Upper lobe of left lung (tissue), 6 donors: ENCODE measurements around the gene STAT5A. TPM values are rescaled to one million over a fixed set of nuclear protein-coding genes. Genes with fewer than 3 reads are reported as not detected.

ENCODE experiments used
- ATAC-seq, 2 donors: fragments of 200-7000 bp; cut with Tn5 transposase; one replicate each; pipeline ENCODE4 v1.9.1; 2022; ENCODE audit warnings: mild to moderate bottlenecking in 2 of 2, moderate library complexity in 2 of 2; ENCODE audit not compliant: low FRiP score in 2 of 2
- DNase-seq, 2 donors: peaks; one replicate each; pipeline ENCODE4 v3.0.0-alpha.2; 2019 to 2020
- H3K27ac ChIP-seq, 4 donors: fragments of 200-600 bp; sonication (generic); one replicate each; pipeline ENCODE4 v1.5.1; 2016 to 2019
- H3K27me3 ChIP-seq, 4 donors: fragments of 200-600 bp; sonication (generic); one replicate each; pipeline ENCODE4 v1.5.1; 2017 to 2019
- H3K36me3 ChIP-seq, 4 donors: fragments of 200-600 bp; sonication (generic); one replicate each; pipeline ENCODE4 v1.5.1; 2016 to 2019
- H3K4me1 ChIP-seq, 4 donors: fragments of 200-600 bp; sonication (generic); one replicate each; pipeline ENCODE4 v1.5.1; 2018 to 2019
- H3K4me3 ChIP-seq, 4 donors: fragments of 200-600 bp; sonication (generic); one replicate each; pipeline ENCODE4 v1.5.1; 2017 to 2019; ENCODE audit warnings: mild to moderate bottlenecking in 2 of 4, moderate library complexity in 1 of 4
- H3K9me3 ChIP-seq, 4 donors: fragments of 200-600 bp; sonication (generic); one replicate each; pipeline ENCODE4 v1.5.1; 2018 to 2019
- EP300 ChIP-seq, 4 donors: sonication (generic); formaldehyde crosslinking; IDR thresholded peaks; one replicate each; pipeline ENCODE4 v1.5.1; 2017; ENCODE audit warnings: antibody characterized with exemption in 4 of 4, control low read depth in 2 of 4
- POLR2A ChIP-seq, 4 donors: fragments of 450-650 bp; IDR thresholded peaks; one replicate each; pipeline ENCODE4 v1.5.1; 2016 to 2017; ENCODE audit warnings: antibody characterized with exemption in 4 of 4, mild to moderate bottlenecking in 2 of 4
- POLR2AphosphoS5 ChIP-seq, 2 donors: sonication (generic); formaldehyde crosslinking; IDR thresholded peaks; one replicate each; pipeline ENCODE4 v1.5.1; 2017; ENCODE audit warnings: antibody characterized with exemption in 2 of 2
- WGBS, 2 donors: methylation state at CpG; one replicate each; pipeline ENCODE4 v1.1.5; 2017 to 2018; 5-methylcytosine and 5-hydroxymethylcytosine counted together
- total RNA-seq, 6 donors: library from RNA; depleted of rRNA in 4 of 6; stranded (reverse); fragments of >200 nt in 4 of 6; gene quantifications; one replicate each; pipeline versions ENCODE4 v1.1.0 to v1.2.1, GENCODE V29; 2016 to 2021
- TF ChIP-seq, protein P1 (sequence below), 6 experiments: fragments of 450-650 bp in 4 of 6; fragments of 200-600 bp in 2 of 6; sonication (generic) in 2 of 6; IDR thresholded peaks; one replicate each; pipeline ENCODE4 v1.5.1; 2016 to 2019; ENCODE audit warnings: antibody characterized with exemption in 6 of 6
- donor health status: DM: no; HTN: no; CAD: no; lungs with moderate emphysema.
- donor health status: DM: no; HTN: yes; CAD: no; lungs with severe emphysema.

STAT5A gene
- total RNA-seq, 6 donors from 2014 or later, result 33.7 to 119 (median 70.3) TPM

DNA sequence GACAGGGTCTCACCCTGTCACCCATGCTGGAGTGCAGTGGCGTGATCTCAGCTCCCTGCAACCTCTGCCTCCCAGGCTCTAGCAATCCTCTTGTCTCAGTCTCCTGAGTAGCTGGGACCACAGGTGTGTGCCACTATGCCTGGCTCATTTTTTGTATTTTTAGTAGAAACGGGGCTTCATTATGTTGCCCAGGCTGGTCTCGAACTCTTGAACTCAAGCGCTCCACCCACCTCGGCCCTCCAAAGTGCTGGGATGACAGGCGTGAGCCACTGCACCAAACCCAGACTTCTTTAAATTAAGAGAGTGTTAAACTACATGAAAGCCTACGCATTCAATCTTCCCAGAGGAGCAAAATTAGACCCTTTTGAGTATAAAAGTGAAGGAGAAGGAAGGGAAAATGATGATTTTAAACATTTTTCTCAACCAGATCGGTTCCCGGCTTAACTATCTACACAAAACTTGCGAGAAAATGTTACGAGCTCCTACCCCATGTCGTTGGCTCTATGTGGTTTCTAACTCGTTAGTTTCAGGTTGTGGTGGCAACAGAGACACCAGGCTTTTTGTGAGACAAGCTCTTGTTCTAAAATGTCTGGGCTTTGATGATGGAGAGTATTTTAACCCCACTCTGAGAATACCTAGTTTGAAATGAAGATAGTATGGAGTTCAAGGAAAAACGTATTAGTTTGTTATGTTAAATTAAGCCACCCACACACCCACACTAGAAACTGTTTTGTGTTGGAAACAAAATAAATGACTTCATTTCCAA is 38.4 kb upstream of the STAT5A start:
- H3K36me3 ChIP-seq, result no peaks in the 10 kb centered on the region
- no peaks in the 10 kb centered on the region for H3K27me3 ChIP-seq
- WGBS, 2 donors, result 79 to 88% methylated on average over 14 of the region's 14 CpGs
- TF ChIP-seq POLR2A (IDR thresholded peaks at IDR 0.05) (no peak), EP300 (IDR thresholded peaks at IDR 0.05) (no peak), POLR2AphosphoS5 (IDR thresholded peaks at IDR 0.05) (no peak)
- TF ChIP-seq, protein P1, sequence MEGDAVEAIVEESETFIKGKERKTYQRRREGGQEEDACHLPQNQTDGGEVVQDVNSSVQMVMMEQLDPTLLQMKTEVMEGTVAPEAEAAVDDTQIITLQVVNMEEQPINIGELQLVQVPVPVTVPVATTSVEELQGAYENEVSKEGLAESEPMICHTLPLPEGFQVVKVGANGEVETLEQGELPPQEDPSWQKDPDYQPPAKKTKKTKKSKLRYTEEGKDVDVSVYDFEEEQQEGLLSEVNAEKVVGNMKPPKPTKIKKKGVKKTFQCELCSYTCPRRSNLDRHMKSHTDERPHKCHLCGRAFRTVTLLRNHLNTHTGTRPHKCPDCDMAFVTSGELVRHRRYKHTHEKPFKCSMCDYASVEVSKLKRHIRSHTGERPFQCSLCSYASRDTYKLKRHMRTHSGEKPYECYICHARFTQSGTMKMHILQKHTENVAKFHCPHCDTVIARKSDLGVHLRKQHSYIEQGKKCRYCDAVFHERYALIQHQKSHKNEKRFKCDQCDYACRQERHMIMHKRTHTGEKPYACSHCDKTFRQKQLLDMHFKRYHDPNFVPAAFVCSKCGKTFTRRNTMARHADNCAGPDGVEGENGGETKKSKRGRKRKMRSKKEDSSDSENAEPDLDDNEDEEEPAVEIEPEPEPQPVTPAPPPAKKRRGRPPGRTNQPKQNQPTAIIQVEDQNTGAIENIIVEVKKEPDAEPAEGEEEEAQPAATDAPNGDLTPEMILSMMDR (IDR thresholded peaks at IDR 0.05), result no peak
- no peak for DNase-seq
- no peaks in the 10 kb centered on the region for H3K9me3 ChIP-seq
- ATAC-seq, result no peak
- peaks cover 24 to 59% (median 46%) of the 10 kb centered on the region in 4 donors for H3K4me1 ChIP-seq
- H3K27ac ChIP-seq, result peak overlapping the region; percentile 90 to 96 (median 92)
- H3K4me3 ChIP-seq, result no peak overlapping the region

DNA sequence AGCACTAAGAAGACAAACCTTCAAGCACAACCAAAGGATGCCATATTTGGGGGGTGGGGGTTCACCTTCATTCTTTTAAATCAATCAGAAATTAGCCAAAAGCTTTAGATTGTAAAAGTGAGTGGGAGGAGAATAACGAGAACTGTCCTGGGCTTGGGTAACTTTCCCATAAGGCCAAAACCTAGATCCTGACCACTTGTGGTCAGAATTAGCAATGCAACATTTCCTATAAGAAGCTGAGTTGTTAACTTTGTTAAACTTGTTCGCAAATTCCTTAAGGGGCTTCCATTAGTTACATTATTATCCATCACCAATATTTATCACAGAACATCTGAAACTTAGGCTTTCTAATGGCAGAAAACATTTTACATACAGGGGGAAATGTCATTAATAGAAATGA is 37.2 kb upstream of the STAT5A start:
- TF ChIP-seq POLR2AphosphoS5 (IDR thresholded peaks at IDR 0.05) (peak in 1 of 2 donors; percentile 16), POLR2A (IDR thresholded peaks at IDR 0.05) (no peak), EP300 (IDR thresholded peaks at IDR 0.05) (no peak)
- TF ChIP-seq, protein P1 (IDR thresholded peaks at IDR 0.05), result peak in 2 of 6 experiments; percentile 19 to 32
- no peak overlapping the region for H3K4me3 ChIP-seq
- DNase-seq (no peak), ATAC-seq (no peak)
- H3K4me1 ChIP-seq, result peaks cover 25 to 66% (median 49%) of the 10 kb centered on the region in 4 donors
- H3K27me3 ChIP-seq, result no peaks in the 10 kb centered on the region
- no peaks in the 10 kb centered on the region for H3K9me3 ChIP-seq
- H3K36me3 ChIP-seq, result no peaks in the 10 kb centered on the region
- WGBS, 2 donors, result 41 to 59% methylated on average over 2 of the region's 2 CpGs
- H3K27ac ChIP-seq, result peak overlapping the region; percentile 90 to 96 (median 92)

DNA sequence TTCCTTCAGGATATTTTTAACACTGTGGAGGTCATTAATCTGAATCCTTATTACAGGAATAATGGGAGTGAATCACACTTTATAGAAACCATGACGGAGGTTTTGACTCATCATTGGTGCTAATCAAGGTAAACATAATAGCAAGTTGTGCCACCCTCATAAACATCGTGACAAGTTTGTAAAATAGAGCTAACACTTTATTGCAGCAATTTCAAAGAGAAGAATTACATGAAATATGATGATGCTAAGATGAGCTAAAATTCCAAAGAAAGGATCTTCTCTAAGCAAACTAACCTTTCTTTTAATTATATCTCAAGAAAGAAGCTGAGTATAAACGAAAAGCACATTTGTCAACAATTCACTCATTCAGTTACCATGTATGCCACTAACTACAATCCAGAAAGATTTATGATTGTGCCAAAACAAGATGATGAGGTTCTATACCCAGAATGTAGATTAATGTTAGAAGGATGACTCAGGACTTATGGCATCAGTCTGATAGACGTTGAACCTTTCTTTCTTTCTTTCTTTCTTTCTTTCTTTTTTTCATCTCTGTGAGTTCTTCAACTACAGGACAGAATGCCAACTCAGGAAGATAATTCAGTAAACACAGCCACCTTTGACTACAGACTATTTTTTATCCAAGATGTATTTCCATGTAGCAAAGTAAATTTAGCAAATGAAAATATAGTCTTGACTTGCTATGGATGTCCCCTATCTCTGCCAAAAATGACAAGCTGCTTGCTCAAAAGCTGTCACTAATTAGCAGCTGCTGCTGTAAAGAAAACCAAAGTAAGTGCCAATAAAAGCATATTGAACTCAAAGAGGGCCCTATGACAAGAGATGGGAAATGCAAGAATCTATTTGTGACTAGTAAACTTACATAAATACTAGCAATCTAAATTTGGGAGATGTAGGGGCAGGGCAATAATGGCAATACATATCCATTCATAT is 35.4 kb upstream of the STAT5A start:
- Histone ChIP-seq H3K36me3 (no peaks in the 10 kb centered on the region), H3K27ac (no peak overlapping the region), H3K4me3 (no peak overlapping the region), H3K27me3 (no peaks in the 10 kb centered on the region), H3K4me1 (peaks cover 23 to 52% (median 39%) of the 10 kb centered on the region in 4 donors), H3K9me3 (no peaks in the 10 kb centered on the region)
- WGBS, 2 donors, result 54 to 55% methylated on average over 4 of the region's 4 CpGs
- ATAC-seq (no peak), DNase-seq (no peak)
- TF ChIP-seq POLR2AphosphoS5 (IDR thresholded peaks at IDR 0.05) (no peak), EP300 (IDR thresholded peaks at IDR 0.05) (no peak), POLR2A (IDR thresholded peaks at IDR 0.05) (no peak)
- TF ChIP-seq, protein P1 (IDR thresholded peaks at IDR 0.05), result no peak

DNA sequence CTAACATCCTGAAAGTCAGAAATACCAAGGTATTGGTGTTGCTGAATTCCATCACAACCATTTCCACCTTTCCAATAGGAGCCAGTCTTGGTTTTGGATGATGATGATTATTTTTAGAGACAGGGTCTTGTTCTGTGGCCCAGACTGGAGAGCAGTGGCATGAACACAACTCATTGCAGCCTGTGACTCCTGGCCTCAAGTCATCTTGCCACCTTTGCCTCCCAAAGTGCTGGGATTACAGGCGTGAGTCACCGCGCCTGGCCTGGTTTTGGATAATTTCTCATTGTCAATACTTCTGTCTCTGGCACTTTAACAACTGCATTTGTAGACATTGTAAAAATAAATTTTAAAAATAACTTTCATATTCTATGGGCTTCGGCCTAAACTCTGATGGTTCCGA is 34.7 kb upstream of the STAT5A start:
- 96 to 100% methylated on average over 5 of the region's 5 CpGs for WGBS, 2 donors
- Histone ChIP-seq H3K9me3 (no peaks in the 10 kb centered on the region), H3K36me3 (no peaks in the 10 kb centered on the region), H3K27me3 (no peaks in the 10 kb centered on the region), H3K4me1 (peaks cover 22 to 46% (median 34%) of the 10 kb centered on the region in 4 donors), H3K4me3 (no peak overlapping the region), H3K27ac (no peak overlapping the region)
- TF ChIP-seq POLR2A (IDR thresholded peaks at IDR 0.05), result no peak
- TF ChIP-seq, protein P1 (IDR thresholded peaks at IDR 0.05), result no peak
- ATAC-seq (no peak), DNase-seq (no peak)
